IMR-90 (cell line): ENCODE results near the gene ZNF780B. TPM values are rescaled to one million over a fixed set of nuclear protein-coding genes. Genes with fewer than 3 reads are reported as not detected.

ENCODE experiments used
- ATAC-seq: fragments of 200-7000 bp; cut with Tn5 transposase; 2 replicates; pipeline ENCODE4 v1.9.1; 2020; ENCODE audit warnings: low read depth, mild to moderate bottlenecking, moderate library complexity
- BruUV-seq: library from RNA; stranded (reverse); fragments of 400-500 nt; replicated peaks from 2 replicates; lab custom pipeline; 2021; lab: Mats Ljungman, UMichigan
- CTCF ChIA-PET: fragments of 300-600 bp; formaldehyde crosslinking; extraction: SDS; loops from one replicate; lab custom pipeline; 2021; ENCODE audit warnings: antibody characterized with exemption; lab: Yijun Ruan, JAX
- POLR2A ChIA-PET: fragments of 300-600 bp; sonication (Branson Sonifier 250); formaldehyde crosslinking; loops from one replicate; lab custom pipeline; 2022; ENCODE audit warnings: antibody characterized with exemption; ENCODE audit not compliant: unreplicated experiment; lab: Charles Lee
- DNase-seq: peaks from one replicate; pipeline ENCODE4 v3.0.0; 2013
- H2AFZ ChIP-seq: replicated peaks from 2 replicates; pipeline ENCODE3; 2013; ENCODE audit warnings: low read length, mild to moderate bottlenecking; ENCODE audit not compliant: poor library complexity
- H2AK5ac ChIP-seq: 2 replicates; pipeline ENCODE4 v1.6.1; 2013; ENCODE audit warnings: low read depth, low read length, inconsistent platforms
- H2AK9ac ChIP-seq: replicated peaks from 2 replicates; pipeline ENCODE3; 2013; ENCODE audit warnings: mild to moderate bottlenecking, low read depth, low read length, moderate library complexity; ENCODE audit not compliant: poor library complexity
- H2BK120ac ChIP-seq: 2 replicates; pipeline ENCODE4 v1.6.1; 2013; ENCODE audit warnings: low read depth, low read length, inconsistent platforms
- H2BK15ac ChIP-seq: 3 replicates; pipeline ENCODE4 v1.6.1; 2013; ENCODE audit warnings: low read depth, low read length, inconsistent platforms
- H2BK20ac ChIP-seq: 2 replicates; pipeline ENCODE4 v1.6.1; 2013; ENCODE audit warnings: low read depth, mild to moderate bottlenecking, inconsistent platforms, low read length, moderate library complexity
- H2BK5ac ChIP-seq: 2 replicates; pipeline ENCODE4 v1.6.1; 2013; ENCODE audit warnings: mild to moderate bottlenecking, low read depth, low read length, inconsistent platforms; ENCODE audit not compliant: poor library complexity, severe bottlenecking
- H3K14ac ChIP-seq: replicated peaks from 2 replicates; pipeline ENCODE4 v1.6.1; 2013; ENCODE audit warnings: low read depth, low read length, inconsistent platforms
- H3K18ac ChIP-seq: 2 replicates; pipeline ENCODE4 v1.6.1; 2013; ENCODE audit warnings: low read depth, low read length, control low read depth
- H3K23ac ChIP-seq: 2 replicates; pipeline ENCODE4 v1.6.1; 2013; ENCODE audit warnings: low read depth, low read length, inconsistent platforms
- H3K27ac ChIP-seq: 2 replicates; pipeline ENCODE4 v1.5.1; 2013; ENCODE audit warnings: mild to moderate bottlenecking, control low read depth, low read length; ENCODE audit not compliant: insufficient read depth
- H3K27me3 ChIP-seq: 2 replicates; pipeline ENCODE4 v1.6.1; 2013; ENCODE audit warnings: low read length; ENCODE audit not compliant: control insufficient read depth, insufficient read depth
- H3K36me3 ChIP-seq: 2 replicates; pipeline ENCODE4 v1.6.1; 2013; ENCODE audit warnings: low read length, mixed read lengths; ENCODE audit not compliant: control insufficient read depth, insufficient read depth
- H3K4ac ChIP-seq: 2 replicates; pipeline ENCODE4 v1.6.1; 2013; ENCODE audit warnings: low read depth, low read length, inconsistent platforms
- H3K4me1 ChIP-seq: 2 replicates; pipeline ENCODE4 v1.6.1; 2013; ENCODE audit warnings: low read length, mixed read lengths; ENCODE audit not compliant: control insufficient read depth, insufficient read depth
- H3K4me2 ChIP-seq: 2 replicates; pipeline ENCODE4 v1.6.1; 2013; ENCODE audit warnings: low read depth, mild to moderate bottlenecking, control low read depth, low read length, moderate library complexity
- H3K4me3 ChIP-seq: 2 replicates; pipeline ENCODE4 v1.5.1; 2013; ENCODE audit warnings: low read depth, mild to moderate bottlenecking, control low read depth, low read length, moderate library complexity; ENCODE audit not compliant: insufficient read depth
- H3K56ac ChIP-seq: 2 replicates; pipeline ENCODE4 v1.6.1; 2013; ENCODE audit warnings: low read length, inconsistent platforms; ENCODE audit not compliant: insufficient read depth; ENCODE audit errors: extremely low read depth
- H3K79me1 ChIP-seq, 2 experiments: 2 replicates each; pipeline ENCODE4 v1.6.1; 2013; ENCODE audit warnings: low read length in 2 of 2, inconsistent platforms in 1 of 2, low read depth in 1 of 2
- H3K9ac ChIP-seq: 2 replicates; pipeline ENCODE4 v1.6.1; 2013; ENCODE audit warnings: low read depth, low read length, control low read depth
- H3K9me1 ChIP-seq: 2 replicates; pipeline ENCODE4 v1.6.1; 2013; ENCODE audit warnings: low read length, inconsistent platforms; ENCODE audit not compliant: insufficient read depth
- H3K9me3 ChIP-seq: 2 replicates; pipeline ENCODE4 v1.6.1; 2013; ENCODE audit warnings: low read length; ENCODE audit not compliant: control insufficient read depth, insufficient read depth
- H4K20me1 ChIP-seq: 2 replicates; pipeline ENCODE4 v1.6.1; 2013; ENCODE audit warnings: low read length, inconsistent platforms; ENCODE audit not compliant: insufficient read depth
- H4K5ac ChIP-seq: 2 replicates; pipeline ENCODE4 v1.6.1; 2013; ENCODE audit warnings: mild to moderate bottlenecking, low read depth, low read length, control low read depth
- H4K8ac ChIP-seq, 2 experiments: 2 replicates each; pipeline ENCODE4 v1.6.1; 2013; ENCODE audit warnings: low read depth in 2 of 2, low read length in 2 of 2, control low read depth in 1 of 2, inconsistent platforms in 1 of 2
- H4K91ac ChIP-seq: 2 replicates; pipeline ENCODE4 v1.6.1; 2013; ENCODE audit warnings: low read depth, low read length, inconsistent platforms; ENCODE audit not compliant: insufficient read depth
- CHD1 ChIP-seq: IDR thresholded peaks from 2 replicates; pipeline ENCODE4 v1.6.1; 2012; ENCODE audit warnings: low read depth, low read length, improper control_type of control experiment
- CTCF ChIP-seq: conservative IDR thresholded peaks from 2 replicates; pipeline ENCODE4 v1.5.1; 2012; ENCODE audit warnings: mild to moderate bottlenecking, low read depth, low read length, improper control_type of control experiment
- MXI1 ChIP-seq: IDR thresholded peaks from 2 replicates; pipeline ENCODE4 v1.6.1; 2012; ENCODE audit warnings: low read depth, mild to moderate bottlenecking, low read length, moderate library complexity, borderline replicate concordance
- POLR2A ChIP-seq: IDR thresholded peaks from 2 replicates; pipeline ENCODE4 v1.6.1; 2012; ENCODE audit warnings: mild to moderate bottlenecking, low read depth, low read length
- RFX5 ChIP-seq: IDR thresholded peaks from 2 replicates; pipeline ENCODE4 v1.8.0; 2012; ENCODE audit warnings: low read depth, mild to moderate bottlenecking, low read length, moderate library complexity
- USF2 ChIP-seq: fragments of 150-350 bp; IDR thresholded peaks from 2 replicates; pipeline ENCODE4 v1.6.1; 2017; ENCODE audit warnings: mild to moderate bottlenecking, antibody characterized with exemption, low read length, low read depth
- WGBS, 2 experiments: methylation state at CpG; one replicate each; pipeline versions ENCODE4 v1.1.5 to v1.1.7; 2013; ENCODE audit warnings: missing lambda C conversion rate in 2 of 2; ENCODE audit not compliant: insufficient read length in 1 of 2; ENCODE audit errors: extremely low coverage in 2 of 2; 5-methylcytosine and 5-hydroxymethylcytosine counted together
- dilution Hi-C: fragments of 300-500 bp; cut with HindIII; formaldehyde crosslinking; loops from one replicate; pipeline ENCODE4 v1.14.3; 2018; ENCODE audit warnings: low sequenced_read_pairs; ENCODE audit not compliant: unreplicated experiment
- in situ Hi-C: fragments of 300-500 bp; cut with MboI; formaldehyde crosslinking; loops from 3 replicates; pipeline ENCODE4 v1.14.3; 2019; ENCODE audit warnings: low sequenced_read_pairs, inconsistent platforms, mixed read lengths
- intact Hi-C: fragments of 100-400 bp; cut with micrococcal nuclease; formaldehyde crosslinking; loops from 2 replicates; pipeline ENCODE4 v1.10.0; 2022
- polyA plus RNA-seq, 3 experiments: library from polyadenylated mRNA; depleted of rRNA; stranded (reverse); fragments of >200 nt; gene quantifications; 2 replicates each; pipeline ENCODE4 v1.2.3, GENCODE V29; 2012; ENCODE audit warnings: low replicate concordance in 1 of 3
- total RNA-seq: library from RNA; depleted of rRNA; stranded (reverse); fragments of >200 nt; gene quantifications from 2 replicates; pipeline ENCODE4 v1.2.3, GENCODE V29; 2012; rRNA removed

ZNF780B gene
- total and polyA plus RNA-seq, 2 of the 4 experiments (the other 2 are of a cell fraction), result 3.7 to 19.9 TPM

DNA sequence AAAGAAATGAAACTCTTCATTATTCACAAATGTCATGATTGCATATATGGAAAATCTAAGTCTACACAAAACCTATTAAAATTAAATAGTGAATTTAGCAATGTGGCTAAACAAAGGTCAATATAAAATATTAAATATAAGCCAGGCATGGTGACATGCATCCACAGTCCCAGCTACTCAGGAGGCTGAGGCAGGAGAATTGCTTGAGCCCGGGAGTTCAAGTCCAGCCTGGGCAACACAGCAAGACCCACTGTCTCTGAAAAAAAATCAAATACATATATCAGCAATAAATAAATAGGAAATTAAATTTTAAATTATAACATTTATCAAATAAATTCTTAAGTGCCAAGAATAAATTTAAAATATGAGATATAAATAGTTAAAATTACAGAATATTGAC lies 73.1 kb downstream of the ZNF780B start:
- no TSS peak for BruUV-seq

More for the DNA sequence above, 73.1 kb downstream of the ZNF780B start:
- Histone ChIP-seq H2BK15ac (no peak overlapping the region), H3K18ac (no peak overlapping the region), H2BK20ac (no peak overlapping the region), H3K9me3 (peaks cover 4% of the 10 kb centered on the region), H4K5ac (no peak overlapping the region), H3K9me1 (0 out of 2 replicates have a peak, but pooled peaks cover 3% of the 10 kb centered on the region), H3K36me3 (peaks cover 41% of the 10 kb centered on the region), H3K4me2 (no peak overlapping the region), H4K91ac (no peak overlapping the region), H3K56ac (no peak overlapping the region), H4K8ac (no peak overlapping the region), H3K79me1 (peaks cover 23 to 25% of the 10 kb centered on the region in 2 experiments; a peak in 3 of 4 replicates), H2BK5ac (no peak overlapping the region), H3K9ac (no peak overlapping the region), H3K4me3 (no peak overlapping the region), H2AFZ (no peak overlapping the region), H3K27me3 (no peaks in the 10 kb centered on the region), H2AK9ac (no peak overlapping the region), H3K4ac (no peak overlapping the region), H2AK5ac (no peak overlapping the region), H3K27ac (no peak overlapping the region), H2BK120ac (no peak overlapping the region), H3K4me1 (no peaks in the 10 kb centered on the region), H4K20me1 (no peaks in the 10 kb centered on the region; the same call in 1 of the 2 replicates), H3K23ac (no peak overlapping the region), H3K14ac (no peak overlapping the region)
- ChIA-PET POLR2A (no interaction called here), CTCF (no interaction called here)
- in situ Hi-C loops, result no loop called here
- intact Hi-C loops, result no loop called here
- no CpG with 5 or more reads among the region's 1 CpG for WGBS, 2 experiments
- dilution Hi-C loops, result no loop called here
- no peak for DNase-seq
- TF ChIP-seq CHD1 (no peak), CTCF (no peak), MXI1 (no peak), POLR2A (no peak), USF2 (no peak), RFX5 (no peak)
- no peak for ATAC-seq

Other genes starting within 250 kb of the ZNF780B start
- 2.7 and 3.6 TPM in 2 replicates for gene DYRK1B, start 222.1 kb downstream of the ZNF780B start, total RNA-seq
- gene DYRK1B, start 222.1 kb downstream of the ZNF780B start, polyA plus RNA-seq (2012; rRNA removed), result 10.2 and 11.4 TPM in 2 replicates
- gene FBL, start 209.9 kb downstream of the ZNF780B start, total RNA-seq, result 211 and 259 TPM in 2 replicates
- 405 and 446 TPM in 2 replicates for gene FBL, start 209.9 kb downstream of the ZNF780B start, polyA plus RNA-seq (2012; rRNA removed)
- gene FCGBP, start 121.6 kb downstream of the ZNF780B start, total RNA-seq, result under 0.01 TPM in 1 of 2 replicates, not detected in the other
- 0.03 TPM in 2 replicates for gene FCGBP, start 121.6 kb downstream of the ZNF780B start, polyA plus RNA-seq (2012; rRNA removed)
- 213 and 216 TPM in 2 replicates for gene PSMC4, start 85.1 kb downstream of the ZNF780B start, total RNA-seq
- gene PSMC4, start 85.1 kb downstream of the ZNF780B start, polyA plus RNA-seq (2012; rRNA removed), result 148 and 158 TPM in 2 replicates
- gene ZNF546, start 59.2 kb downstream of the ZNF780B start, total RNA-seq, result 5.8 and 6.5 TPM in 2 replicates
- 0.57 and 1.6 TPM in 2 replicates for gene ZNF546, start 59.2 kb downstream of the ZNF780B start, polyA plus RNA-seq (2012; rRNA removed)
- 17.0 and 25.3 TPM in 2 replicates for gene ZNF780A, start 34.7 kb upstream of the ZNF780B start, total RNA-seq
- 5.9 and 6.2 TPM in 2 replicates for gene ZNF780A, start 34.7 kb upstream of the ZNF780B start, polyA plus RNA-seq (2012; rRNA removed)
- 1.4 and 1.8 TPM in 2 replicates for gene MAP3K10, start 135.2 kb upstream of the ZNF780B start, total RNA-seq
- 5.5 and 6.4 TPM in 2 replicates for gene MAP3K10, start 135.2 kb upstream of the ZNF780B start, polyA plus RNA-seq (2012; rRNA removed)
- not detected in 2 replicates for gene TTC9B, start 162.2 kb upstream of the ZNF780B start, total RNA-seq
- not detected in 2 replicates for gene TTC9B, start 162.2 kb upstream of the ZNF780B start, polyA plus RNA-seq (2012; rRNA removed)
- under 0.01 TPM in 2 replicates for gene CCNP, start 170.5 kb upstream of the ZNF780B start, total RNA-seq
- 0.17 and 0.21 TPM in 2 replicates for gene CCNP, start 170.5 kb upstream of the ZNF780B start, polyA plus RNA-seq (2012; rRNA removed)
- gene AKT2, start 229.1 kb upstream of the ZNF780B start, total RNA-seq, result 54.4 and 61.5 TPM in 2 replicates
- gene AKT2, start 229.1 kb upstream of the ZNF780B start, polyA plus RNA-seq (2012; rRNA removed), result 104 and 124 TPM in 2 replicates